Calu3 (cell line): ENCODE measurements around the gene SLC15A2. TPM values are rescaled to one million over a fixed set of nuclear protein-coding genes. Genes with fewer than 3 reads are reported as not detected.

Source experiments
- BruUV-seq: library from RNA; stranded (reverse); fragments of 400-500 nt; replicated peaks from 2 replicates; lab custom pipeline; 2021; lab: Mats Ljungman, UMichigan
- CTCF ChIA-PET: fragments of 300-600 bp; sonication (Branson Sonifier 250); formaldehyde crosslinking; loops from one replicate; lab custom pipeline; 2022; ENCODE audit warnings: antibody characterized with exemption; lab: Charles Lee
- DNase-seq: peaks from one replicate; pipeline ENCODE4 v3.0.0; 2022
- H3K27ac Mint-ChIP-seq: one replicate; pipeline ENCODE4 v1.8.0; 2022; ENCODE audit warnings: mixed read lengths; ENCODE audit not compliant: unreplicated experiment
- H3K27me3 Mint-ChIP-seq: one replicate; pipeline ENCODE4 v1.8.0; 2022; ENCODE audit warnings: mixed read lengths; ENCODE audit not compliant: unreplicated experiment
- H3K36me3 Mint-ChIP-seq: one replicate; pipeline ENCODE4 v1.8.0; 2022; ENCODE audit warnings: mild to moderate bottlenecking, moderate library complexity, mixed read lengths; ENCODE audit not compliant: insufficient read depth, unreplicated experiment
- H3K4me1 Mint-ChIP-seq: one replicate; pipeline ENCODE4 v1.8.0; 2022; ENCODE audit warnings: mild to moderate bottlenecking, low read depth, mixed read lengths; ENCODE audit not compliant: unreplicated experiment
- H3K4me3 Mint-ChIP-seq: one replicate; pipeline ENCODE4 v1.8.0; 2022; ENCODE audit warnings: mild to moderate bottlenecking, low read depth, moderate library complexity, mixed read lengths; ENCODE audit not compliant: unreplicated experiment
- H3K9me3 Mint-ChIP-seq: one replicate; pipeline ENCODE4 v1.8.0; 2022; ENCODE audit warnings: low read depth, mixed read lengths; ENCODE audit not compliant: unreplicated experiment
- CTCF ChIP-seq: fragments of 200-600 bp; IDR thresholded peaks from one replicate; pipeline ENCODE4 v1.8.0; 2022; ENCODE audit warnings: antibody characterized with exemption; ENCODE audit not compliant: unreplicated experiment
- intact Hi-C: fragments of 100-400 bp; cut with micrococcal nuclease; formaldehyde crosslinking; loops from one replicate; pipeline ENCODE4 v1.10.0; 2022; ENCODE audit not compliant: unreplicated experiment
- total RNA-seq: library from RNA; stranded (reverse); gene quantifications from 2 replicates; pipeline ENCODE4 v1.2.3, GENCODE V29; 2022

Gene SLC15A2
- total RNA-seq, 1 experiment from 2014 or later: 10.7 TPM

GRCh38 chr3:121957674-121958415, 63.6 kb downstream of the SLC15A2 start:
- Mint-ChIP-seq H3K27ac (no peak overlapping the region), H3K27me3 (no peaks in the 10 kb centered on the region), H3K4me3 (no peak overlapping the region), H3K36me3 (no peaks in the 10 kb centered on the region), H3K9me3 (no peaks in the 10 kb centered on the region), H3K4me1 (no peaks in the 10 kb centered on the region)
- TF ChIP-seq CTCF: no peak
- intact Hi-C loops: no loop called here
- CTCF ChIA-PET: no interaction called here
- DNase-seq: no peak
- no TSS peak for BruUV-seq

- Mint-ChIP-seq H3K27ac (no peak overlapping the region), H3K9me3 (no peaks in the 10 kb centered on the region), H3K4me1 (no peaks in the 10 kb centered on the region), H3K4me3 (no peak overlapping the region), H3K27me3 (no peaks in the 10 kb centered on the region), H3K36me3 (no peaks in the 10 kb centered on the region)
- BruUV-seq: no TSS peak
- no peak for DNase-seq
- no peak for TF ChIP-seq CTCF
- CTCF ChIA-PET: no interaction called here
- intact Hi-C loops: no loop called here
Measured at GRCh38 chr3:121958801-121959200, 64.6 kb downstream of the SLC15A2 start.

- Mint-ChIP-seq H3K36me3 (no peaks in the 10 kb centered on the region), H3K4me3 (no peak overlapping the region), H3K4me1 (no peaks in the 10 kb centered on the region), H3K27me3 (no peaks in the 10 kb centered on the region), H3K27ac (no peak overlapping the region), H3K9me3 (no peaks in the 10 kb centered on the region)
- BruUV-seq: no TSS peak
- TF ChIP-seq CTCF: no peak
- DNase-seq: no peak
- intact Hi-C loops: no loop called here
- CTCF ChIA-PET: no interaction called here
Measured at GRCh38 chr3:121961283-121961682, 67.1 kb downstream of the SLC15A2 start.

GRCh38 chr3:121962443-121962842, 68.2 kb downstream of the SLC15A2 start:
- no peak for DNase-seq
- H3K9me3 Mint-ChIP-seq: no peaks in the 10 kb centered on the region
- TF ChIP-seq CTCF: no peak
- CTCF ChIA-PET: no interaction called here
- H3K4me3 Mint-ChIP-seq: no peak overlapping the region
- intact Hi-C loops: no loop called here
- no peaks in the 10 kb centered on the region for H3K27me3 Mint-ChIP-seq
- BruUV-seq: no TSS peak
- no peaks in the 10 kb centered on the region for H3K4me1 Mint-ChIP-seq
- no peak overlapping the region for H3K27ac Mint-ChIP-seq
- no peaks in the 10 kb centered on the region for H3K36me3 Mint-ChIP-seq
